GM23248 (cell line): Measurements from ENCODE around the gene SMG5. TPM values are rescaled to one million over a fixed set of nuclear protein-coding genes. Genes with fewer than 3 reads are reported as not detected.
"Not testable (repeated sequence)": the region's sequence is repeated elsewhere in the genome, so short reads cannot be mapped to it uniquely, and the experiment has no call there.

ENCODE experiments used
- DNase-seq: peaks from one replicate; pipeline ENCODE4 v3.0.0-alpha.2; 2015
- H2AFZ ChIP-seq: fragments of 200-600 bp; sonication (generic); 2 replicates; pipeline ENCODE4 v1.6.1; 2016; ENCODE audit warnings: antibody characterized with exemption
- H3F3A ChIP-seq: fragments of 200-600 bp; sonication (generic); 2 replicates; pipeline ENCODE4 v1.6.1; 2016; ENCODE audit warnings: mild to moderate bottlenecking, antibody characterized with exemption, mixed run types; ENCODE audit not compliant: insufficient read depth
- H3K27ac ChIP-seq: fragments of 200-600 bp; sonication (generic); 2 replicates; pipeline ENCODE4 v1.5.1; 2016; ENCODE audit warnings: mild to moderate bottlenecking
- H3K27me3 ChIP-seq: fragments of 200-600 bp; sonication (generic); replicated peaks from 2 replicates; pipeline ENCODE4 v1.6.1; 2016; ENCODE audit warnings: mild to moderate bottlenecking; ENCODE audit not compliant: insufficient read depth
- H3K36me3 ChIP-seq: fragments of 200-600 bp; sonication (generic); 2 replicates; pipeline ENCODE4 v1.6.1; 2016; ENCODE audit warnings: low read depth, mild to moderate bottlenecking
- H3K4me1 ChIP-seq: fragments of 200-600 bp; sonication (generic); 2 replicates; pipeline ENCODE4 v1.6.1; 2016; ENCODE audit warnings: mild to moderate bottlenecking; ENCODE audit not compliant: insufficient read depth
- H3K4me2 ChIP-seq: fragments of 200-600 bp; sonication (generic); one replicate; pipeline ENCODE4 v1.6.1; 2016; ENCODE audit warnings: mild to moderate bottlenecking; ENCODE audit not compliant: unreplicated experiment
- H3K4me3 ChIP-seq: fragments of 200-600 bp; sonication (generic); 2 replicates; pipeline ENCODE4 v1.5.1; 2016; ENCODE audit warnings: mild to moderate bottlenecking
- H3K79me2 ChIP-seq: fragments of 200-600 bp; sonication (generic); 2 replicates; pipeline ENCODE4 v1.6.1; 2016; ENCODE audit warnings: mild to moderate bottlenecking; ENCODE audit not compliant: insufficient read depth
- H3K9ac ChIP-seq: fragments of 200-600 bp; sonication (generic); 2 replicates; pipeline ENCODE4 v1.6.1; 2016; ENCODE audit warnings: mild to moderate bottlenecking
- H3K9me2 ChIP-seq: fragments of 200-600 bp; sonication (generic); 2 replicates; pipeline ENCODE4 v1.6.1; 2016; ENCODE audit warnings: mixed run types, mild to moderate bottlenecking, moderate library complexity; ENCODE audit not compliant: insufficient read depth
- H3K9me3 ChIP-seq: fragments of 200-600 bp; sonication (generic); one replicate; pipeline ENCODE4 v1.6.1; 2017; ENCODE audit warnings: low read depth
- H4K20me1 ChIP-seq: fragments of 200-600 bp; sonication (generic); 2 replicates; pipeline ENCODE4 v1.6.0; 2016; ENCODE audit not compliant: insufficient read depth
- EZH2 ChIP-seq: fragments of 200-600 bp; sonication (generic); IDR thresholded peaks from 2 replicates; pipeline ENCODE4 v1.6.1; 2018; ENCODE audit warnings: antibody characterized with exemption, mild to moderate bottlenecking; ENCODE audit not compliant: insufficient read depth, poor library complexity, severe bottlenecking
- EZH2phosphoT487 ChIP-seq: fragments of 200-600 bp; sonication (generic); IDR thresholded peaks from 2 replicates; pipeline ENCODE4 v1.6.1; 2018; ENCODE audit warnings: antibody characterized with exemption, moderate library complexity, mild to moderate bottlenecking, low read depth; ENCODE audit not compliant: insufficient read depth
- WGBS, 2 experiments: methylation state at CpG; one replicate each; pipeline ENCODE4 v1.1.6; 2015 to 2017; ENCODE audit warnings: low lambda C conversion rate in 2 of 2, low coverage in 1 of 2; ENCODE audit errors: missing lambda C conversion rate in 2 of 2; 5-methylcytosine and 5-hydroxymethylcytosine counted together
- in situ Hi-C: fragments of 300-500 bp; cut with MboI; formaldehyde crosslinking; loops from 2 replicates; pipeline ENCODE4 v1.15.0; 2020
- polyA plus RNA-seq: library from polyadenylated mRNA; unstranded; fragments of >200 nt; fragmentation: Nextera tagmentation; extraction: Ambion mirVana; gene quantifications from 2 replicates; pipeline ENCODE4 v1.2.1, GENCODE V29; 2016
- total RNA-seq: library from RNA; depleted of rRNA; stranded (reverse); fragments of >200 nt; shearing (Covaris generic); gene quantifications from 2 replicates; pipeline ENCODE4 v1.2.3, GENCODE V29; 2014

The SMG5 gene
- total and polyA plus RNA-seq, 2 experiments from 2014 or later: 32.2 to 60.0 TPM

GRCh38 chr1:156217871-156218270 is 64.8 kb downstream of the SMG5 start:
- H3F3A ChIP-seq: peaks cover 18% of the 10 kb centered on the region
- no peaks in the 10 kb centered on the region for H3K9me2 ChIP-seq
- no peak for TF ChIP-seq EZH2phosphoT487
- TF ChIP-seq EZH2: no peak
- no peaks in the 10 kb centered on the region for H4K20me1 ChIP-seq
- H3K4me1 ChIP-seq: peaks cover 25% of the 10 kb centered on the region
- H3K4me2 ChIP-seq: peak overlapping the region; percentile 58
- H3K27ac ChIP-seq: peak overlapping the region; percentile 63
- H3K4me3 ChIP-seq: peak overlapping the region; percentile 3; the same call in 1 of the 2 replicates
- peaks cover 58% of the 10 kb centered on the region for H3K79me2 ChIP-seq
- H3K36me3 ChIP-seq: no peaks in the 10 kb centered on the region; the same call in 1 of the 2 replicates
- no peak overlapping the region for H2AFZ ChIP-seq
- no peaks in the 10 kb centered on the region for H3K9me3 ChIP-seq
- no peaks in the 10 kb centered on the region for H3K27me3 ChIP-seq
- H3K9ac ChIP-seq: peak overlapping the region; percentile 46
- 2 to 9% methylated on average over 2 of the region's 2 CpGs for WGBS, 2 experiments
- in situ Hi-C loops: no loop called here
- peak; percentile 84 for DNase-seq

- H4K20me1 ChIP-seq, in situ Hi-C loops, DNase-seq, H3K36me3 ChIP-seq, H3K27me3 ChIP-seq, H3K9ac ChIP-seq, H3K27ac ChIP-seq, H3K9me3 ChIP-seq, H2AFZ ChIP-seq, H3K4me2 ChIP-seq, H3K4me3 ChIP-seq, H3K9me2 ChIP-seq: not testable (repeated sequence)
- peaks cover 25% of the 10 kb centered on the region for H3F3A ChIP-seq
- peaks cover 28% of the 10 kb centered on the region for H3K4me1 ChIP-seq
- H3K79me2 ChIP-seq: peaks cover 56% of the 10 kb centered on the region
- WGBS, 2 experiments: 80 to 92% methylated on average over 42 to 54 of the region's 55 CpGs
Observed at GRCh38 chr1:156216361-156217086, 66.1 kb downstream of the SMG5 start.

GRCh38 chr1:156214024-156214748 is 68.4 kb downstream of the SMG5 start:
- WGBS, 2 experiments: 81 to 85% methylated on average over 16 of the region's 16 CpGs
- peak overlapping the region; percentile 91 for H3K27ac ChIP-seq
- no peaks in the 10 kb centered on the region for H4K20me1 ChIP-seq
- H2AFZ ChIP-seq: no peak overlapping the region
- H3K9ac ChIP-seq: peak overlapping the region; percentile 94
- peak overlapping the region; percentile 93 for H3K4me3 ChIP-seq
- H3F3A ChIP-seq: peaks cover 25% of the 10 kb centered on the region
- no peaks in the 10 kb centered on the region; the same call in 1 of the 2 replicates for H3K36me3 ChIP-seq
- no peaks in the 10 kb centered on the region for H3K9me2 ChIP-seq
- DNase-seq: peak; percentile 59
- in situ Hi-C loops: no loop called here
- H3K79me2 ChIP-seq: peaks cover 34% of the 10 kb centered on the region
- no peak for TF ChIP-seq EZH2
- H3K27me3 ChIP-seq: no peaks in the 10 kb centered on the region
- H3K9me3 ChIP-seq: no peaks in the 10 kb centered on the region
- peak overlapping the region; percentile 100 for H3K4me2 ChIP-seq
- H3K4me1 ChIP-seq: peaks cover 28% of the 10 kb centered on the region

- H3K79me2 ChIP-seq: peaks cover 34% of the 10 kb centered on the region
- no peaks in the 10 kb centered on the region; the same call in 1 of the 2 replicates for H3K36me3 ChIP-seq
- peak overlapping the region; percentile 93 for H3K4me3 ChIP-seq
- H3K9me3 ChIP-seq: no peaks in the 10 kb centered on the region
- peaks cover 28% of the 10 kb centered on the region for H3K4me1 ChIP-seq
- peak overlapping the region; percentile 91 for H3K27ac ChIP-seq
- H4K20me1 ChIP-seq: no peaks in the 10 kb centered on the region
- no peaks in the 10 kb centered on the region for H3K27me3 ChIP-seq
- no peak for DNase-seq
- TF ChIP-seq EZH2 (no peak), EZH2phosphoT487 (no peak)
- H2AFZ ChIP-seq: peak overlapping the region; percentile 83
- peak overlapping the region; percentile 100 for H3K4me2 ChIP-seq
- WGBS, 2 experiments: 13% methylated on average over 11 of the region's 11 CpGs
- in situ Hi-C loops: no loop called here
- H3K9me2 ChIP-seq: no peaks in the 10 kb centered on the region
- peaks cover 25% of the 10 kb centered on the region for H3F3A ChIP-seq
- peak overlapping the region; percentile 94 for H3K9ac ChIP-seq
Observed at GRCh38 chr1:156213644-156213966, 69.0 kb downstream of the SMG5 start.
